ENCODE data around the gene VEPH1.

DNA sequence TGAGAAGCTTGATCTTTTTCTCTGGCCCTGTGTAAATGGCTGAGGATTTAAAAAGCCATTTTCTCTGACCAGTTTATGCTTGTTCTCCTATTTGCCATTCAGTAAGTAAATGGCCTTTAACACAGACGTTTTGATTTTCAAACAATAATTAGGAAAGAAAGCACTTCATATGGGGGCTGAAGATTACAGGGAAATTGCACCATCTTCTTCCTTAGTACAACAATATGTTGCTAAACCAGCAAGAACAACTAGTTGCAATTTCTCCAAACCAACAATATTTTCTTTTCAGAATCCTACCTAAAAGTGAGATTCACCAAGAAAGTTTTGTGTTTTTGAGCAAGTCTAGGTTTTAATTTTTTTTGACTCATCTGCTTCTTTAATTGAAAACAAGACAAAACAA lies 262.8 kb downstream of the VEPH1 start:
- no peak for TF ChIP-seq POLR2A (IDR thresholded peaks at IDR 0.05)
- TF ChIP-seq POLR2AphosphoS5 (IDR thresholded peaks at IDR 0.05; ENCODE audit: insufficient read depth in 1 of 2, low read depth in 1 of 2): no peak
- TF ChIP-seq CTCF (IDR thresholded peaks at IDR 0.05): no peak
